GM23338 (cell line): Measurements from ENCODE around the gene TMEM138. TPM values are rescaled to one million over a fixed set of nuclear protein-coding genes. Genes with fewer than 3 reads are reported as not detected.

Source experiments
- ATAC-seq: fragments of 200-7000 bp; cut with Tn5 transposase; 3 replicates; pipeline ENCODE4 v1.9.1; 2020
- DNase-seq: peaks from one replicate; pipeline ENCODE4 v3.0.0-alpha.2; 2015; ENCODE audit warnings: low spot score
- H2AFZ ChIP-seq: fragments of 200-600 bp; sonication (generic); 2 replicates; pipeline ENCODE4 v1.8.0; 2016; ENCODE audit warnings: antibody characterized with exemption, mild to moderate bottlenecking, moderate library complexity
- H3F3A ChIP-seq: fragments of 200-600 bp; sonication (generic); replicated peaks from 2 replicates; pipeline ENCODE4 v1.8.0; 2017; ENCODE audit warnings: antibody characterized with exemption, mixed run types, low read depth
- H3K27ac ChIP-seq: fragments of 200-600 bp; sonication (generic); 2 replicates; pipeline ENCODE4 v1.6.1; 2016; ENCODE audit warnings: low read depth
- H3K27me3 ChIP-seq: fragments of 200-600 bp; sonication (generic); 2 replicates; pipeline ENCODE4 v1.8.0; 2016; ENCODE audit warnings: mild to moderate bottlenecking, mixed run types, moderate library complexity; ENCODE audit not compliant: insufficient read depth
- H3K36me3 ChIP-seq: fragments of 200-600 bp; sonication (generic); 2 replicates; pipeline ENCODE4 v1.8.0; 2016; ENCODE audit warnings: mild to moderate bottlenecking; ENCODE audit not compliant: insufficient read depth
- H3K4me1 ChIP-seq: fragments of 200-600 bp; sonication (generic); 2 replicates; pipeline ENCODE4 v1.8.0; 2016; ENCODE audit warnings: mild to moderate bottlenecking, moderate library complexity; ENCODE audit not compliant: insufficient read depth
- H3K4me2 ChIP-seq: fragments of 200-600 bp; sonication (generic); 2 replicates; pipeline ENCODE4 v1.7.1; 2017; ENCODE audit warnings: mixed run types
- H3K4me3 ChIP-seq: fragments of 200-600 bp; sonication (generic); 2 replicates; pipeline ENCODE4 v1.6.1; 2016; ENCODE audit warnings: mixed run types
- H3K79me2 ChIP-seq: fragments of 200-600 bp; sonication (generic); replicated peaks from 2 replicates; pipeline ENCODE4 v1.8.0; 2017; ENCODE audit warnings: mild to moderate bottlenecking; ENCODE audit not compliant: insufficient read depth
- H3K9me2 ChIP-seq: fragments of 200-600 bp; sonication (generic); 2 replicates; pipeline ENCODE4 v1.8.0; 2017; ENCODE audit not compliant: insufficient read depth
- H4K20me1 ChIP-seq: fragments of 200-600 bp; sonication (generic); replicated peaks from 2 replicates; pipeline ENCODE4 v1.8.0; 2017; ENCODE audit warnings: mild to moderate bottlenecking; ENCODE audit not compliant: insufficient read depth
- H3K27ac Mint-ChIP-seq: 2 replicates; pipeline ENCODE4 v1.8.0; 2020; ENCODE audit warnings: inconsistent platforms, mild to moderate bottlenecking, moderate library complexity, mixed read lengths
- H3K27me3 Mint-ChIP-seq: 3 replicates; pipeline ENCODE4 v1.8.0; 2022; ENCODE audit warnings: low read depth, mild to moderate bottlenecking, moderate library complexity, mixed read lengths, inconsistent platforms; ENCODE audit not compliant: insufficient read depth, poor library complexity
- H3K36me3 Mint-ChIP-seq: 3 replicates; pipeline ENCODE4 v1.8.0; 2021; ENCODE audit warnings: low read depth, mild to moderate bottlenecking, inconsistent platforms, moderate library complexity, mixed read lengths
- H3K4me1 Mint-ChIP-seq: 3 replicates; pipeline ENCODE4 v1.8.0; 2020; ENCODE audit warnings: mild to moderate bottlenecking, inconsistent platforms, mixed read lengths
- H3K4me3 Mint-ChIP-seq: 3 replicates; pipeline ENCODE4 v1.8.0; 2021; ENCODE audit warnings: moderate library complexity, mild to moderate bottlenecking, inconsistent platforms, mixed read lengths
- H3K9me3 Mint-ChIP-seq: 3 replicates; pipeline ENCODE4 v1.8.0; 2020; ENCODE audit warnings: moderate library complexity, mild to moderate bottlenecking, inconsistent platforms, mixed read lengths
- CREB1 ChIP-seq: fragments of 250-450 bp; sonication (Bioruptor Pico); IDR thresholded peaks from 2 replicates; pipeline ENCODE4 v1.5.0; 2020; ENCODE audit warnings: low read depth, mild to moderate bottlenecking, moderate library complexity
- EZH2 ChIP-seq: fragments of 200-600 bp; sonication (generic); IDR thresholded peaks from one replicate; pipeline ENCODE4 v1.8.0; 2017; ENCODE audit warnings: antibody characterized with exemption, mild to moderate bottlenecking, low read depth; ENCODE audit not compliant: unreplicated experiment
- EZH2phosphoT487 ChIP-seq: fragments of 200-600 bp; sonication (generic); IDR thresholded peaks from one replicate; pipeline ENCODE4 v1.8.1; 2018; ENCODE audit warnings: antibody characterized with exemption; ENCODE audit not compliant: unreplicated experiment
- JUNB ChIP-seq: IDR thresholded peaks from one replicate; pipeline ENCODE4 v1.6.1; 2016; ENCODE audit warnings: antibody characterized with exemption; ENCODE audit not compliant: unreplicated experiment
- NANOG ChIP-seq: IDR thresholded peaks from 2 replicates; pipeline ENCODE4 v1.6.1; 2016; ENCODE audit warnings: antibody characterized with exemption, borderline replicate concordance
- POLR2AphosphoS5 ChIP-seq: IDR thresholded peaks from 2 replicates; pipeline ENCODE4 v1.6.1; 2016; ENCODE audit warnings: antibody characterized with exemption, low read depth
- STAT1 ChIP-seq: IDR thresholded peaks from one replicate; pipeline ENCODE4 v1.6.1; 2016; ENCODE audit warnings: antibody characterized with exemption; ENCODE audit not compliant: unreplicated experiment
- ZNF114 ChIP-seq: fragments of 250-450 bp; sonication (Bioruptor Pico); IDR thresholded peaks from 2 replicates; pipeline ENCODE4 v1.5.0; 2020; ENCODE audit warnings: mild to moderate bottlenecking, moderate library complexity
- ZNF331 ChIP-seq: fragments of 250-450 bp; sonication (Bioruptor Pico); IDR thresholded peaks from 2 replicates; pipeline ENCODE4 v1.5.0; 2020; ENCODE audit warnings: low read depth, mild to moderate bottlenecking, moderate library complexity
- polyA plus RNA-seq: library from polyadenylated mRNA; unstranded; fragments of >200 nt; fragmentation: Nextera tagmentation; extraction: Ambion mirVana; gene quantifications from 2 replicates; pipeline ENCODE4 v1.2.1, GENCODE V29; 2016
- total RNA-seq: library from RNA; depleted of rRNA; stranded (reverse); fragments of >200 nt; shearing (Covaris generic); gene quantifications from 2 replicates; pipeline ENCODE4 v1.2.3, GENCODE V29; 2014
- TF ChIP-seq, protein P1 (sequence below): IDR thresholded peaks from one replicate; pipeline ENCODE4 v1.6.1; 2018; ENCODE audit warnings: antibody characterized with exemption; ENCODE audit not compliant: unreplicated experiment
- TF ChIP-seq, protein P2 (sequence below), 2 experiments: fragments of 200-600 bp in 1 of 2; sonication (generic) in 1 of 2; conservative IDR thresholded peaks; 2 replicates each; pipeline versions ENCODE4 v1.5.1 to v1.6.1; 2016 to 2017; ENCODE audit warnings: antibody characterized with exemption in 2 of 2, low read depth in 2 of 2, mild to moderate bottlenecking in 2 of 2, moderate library complexity in 1 of 2
- TF ChIP-seq, protein P3 (sequence below): fragments of 250-450 bp; sonication (Bioruptor Pico); IDR thresholded peaks from 2 replicates; pipeline ENCODE4 v1.5.0; 2020; ENCODE audit warnings: mild to moderate bottlenecking, moderate library complexity

TMEM138 gene
- total and polyA plus RNA-seq, 2 experiments from 2014 or later, result 30.2 to 32.1 TPM

DNA sequence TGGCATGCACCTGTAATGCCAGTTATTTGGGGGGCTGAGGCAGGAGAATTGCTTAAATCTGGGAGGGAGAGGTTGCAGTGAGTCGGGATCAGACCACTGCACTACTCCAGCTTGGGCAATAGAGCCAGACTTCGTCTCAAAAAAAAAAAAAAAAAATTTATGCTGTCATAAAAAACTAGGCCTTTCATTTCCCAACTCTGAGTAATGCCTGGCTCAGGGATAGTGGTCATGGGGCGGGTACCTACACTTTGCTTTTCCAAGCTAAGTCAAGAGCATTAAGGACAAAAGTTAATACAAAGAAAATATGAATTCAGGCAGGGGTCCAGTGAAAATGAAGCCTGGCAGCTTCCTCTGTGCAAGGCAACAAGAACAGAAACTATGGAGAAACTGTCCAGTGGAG lies 51.3 kb downstream of the TMEM138 start:
- Histone ChIP-seq H4K20me1 (peaks cover 64% of the 10 kb centered on the region), H3K9me2 (no peaks in the 10 kb centered on the region), H3K79me2 (peaks cover 22% of the 10 kb centered on the region), H2AFZ (no peak overlapping the region), H3K27ac (no peak overlapping the region), H3K27me3 (no peaks in the 10 kb centered on the region), H3K4me2 (no peak overlapping the region), H3K4me3 (no peak overlapping the region), H3K36me3 (peaks cover 84% of the 10 kb centered on the region), H3F3A (peaks cover 31% of the 10 kb centered on the region), H3K4me1 (no peaks in the 10 kb centered on the region)
- TF ChIP-seq CREB1 (CRISPR knock-in tag) (no peak), ZNF331 (CRISPR knock-in tag) (no peak), STAT1 (no peak), ZNF114 (CRISPR knock-in tag) (no peak), NANOG (no peak), JUNB (no peak), POLR2AphosphoS5 (no peak), EZH2phosphoT487 (no peak), EZH2 (no peak)
- TF ChIP-seq, protein P1, sequence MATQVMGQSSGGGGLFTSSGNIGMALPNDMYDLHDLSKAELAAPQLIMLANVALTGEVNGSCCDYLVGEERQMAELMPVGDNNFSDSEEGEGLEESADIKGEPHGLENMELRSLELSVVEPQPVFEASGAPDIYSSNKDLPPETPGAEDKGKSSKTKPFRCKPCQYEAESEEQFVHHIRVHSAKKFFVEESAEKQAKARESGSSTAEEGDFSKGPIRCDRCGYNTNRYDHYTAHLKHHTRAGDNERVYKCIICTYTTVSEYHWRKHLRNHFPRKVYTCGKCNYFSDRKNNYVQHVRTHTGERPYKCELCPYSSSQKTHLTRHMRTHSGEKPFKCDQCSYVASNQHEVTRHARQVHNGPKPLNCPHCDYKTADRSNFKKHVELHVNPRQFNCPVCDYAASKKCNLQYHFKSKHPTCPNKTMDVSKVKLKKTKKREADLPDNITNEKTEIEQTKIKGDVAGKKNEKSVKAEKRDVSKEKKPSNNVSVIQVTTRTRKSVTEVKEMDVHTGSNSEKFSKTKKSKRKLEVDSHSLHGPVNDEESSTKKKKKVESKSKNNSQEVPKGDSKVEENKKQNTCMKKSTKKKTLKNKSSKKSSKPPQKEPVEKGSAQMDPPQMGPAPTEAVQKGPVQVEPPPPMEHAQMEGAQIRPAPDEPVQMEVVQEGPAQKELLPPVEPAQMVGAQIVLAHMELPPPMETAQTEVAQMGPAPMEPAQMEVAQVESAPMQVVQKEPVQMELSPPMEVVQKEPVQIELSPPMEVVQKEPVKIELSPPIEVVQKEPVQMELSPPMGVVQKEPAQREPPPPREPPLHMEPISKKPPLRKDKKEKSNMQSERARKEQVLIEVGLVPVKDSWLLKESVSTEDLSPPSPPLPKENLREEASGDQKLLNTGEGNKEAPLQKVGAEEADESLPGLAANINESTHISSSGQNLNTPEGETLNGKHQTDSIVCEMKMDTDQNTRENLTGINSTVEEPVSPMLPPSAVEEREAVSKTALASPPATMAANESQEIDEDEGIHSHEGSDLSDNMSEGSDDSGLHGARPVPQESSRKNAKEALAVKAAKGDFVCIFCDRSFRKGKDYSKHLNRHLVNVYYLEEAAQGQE, result no peak
- TF ChIP-seq, protein P2, sequence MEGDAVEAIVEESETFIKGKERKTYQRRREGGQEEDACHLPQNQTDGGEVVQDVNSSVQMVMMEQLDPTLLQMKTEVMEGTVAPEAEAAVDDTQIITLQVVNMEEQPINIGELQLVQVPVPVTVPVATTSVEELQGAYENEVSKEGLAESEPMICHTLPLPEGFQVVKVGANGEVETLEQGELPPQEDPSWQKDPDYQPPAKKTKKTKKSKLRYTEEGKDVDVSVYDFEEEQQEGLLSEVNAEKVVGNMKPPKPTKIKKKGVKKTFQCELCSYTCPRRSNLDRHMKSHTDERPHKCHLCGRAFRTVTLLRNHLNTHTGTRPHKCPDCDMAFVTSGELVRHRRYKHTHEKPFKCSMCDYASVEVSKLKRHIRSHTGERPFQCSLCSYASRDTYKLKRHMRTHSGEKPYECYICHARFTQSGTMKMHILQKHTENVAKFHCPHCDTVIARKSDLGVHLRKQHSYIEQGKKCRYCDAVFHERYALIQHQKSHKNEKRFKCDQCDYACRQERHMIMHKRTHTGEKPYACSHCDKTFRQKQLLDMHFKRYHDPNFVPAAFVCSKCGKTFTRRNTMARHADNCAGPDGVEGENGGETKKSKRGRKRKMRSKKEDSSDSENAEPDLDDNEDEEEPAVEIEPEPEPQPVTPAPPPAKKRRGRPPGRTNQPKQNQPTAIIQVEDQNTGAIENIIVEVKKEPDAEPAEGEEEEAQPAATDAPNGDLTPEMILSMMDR (conservative IDR thresholded peaks at IDR 0.05; ENCODE audit: low read depth in 2 of 2), result no peak
- TF ChIP-seq, protein P3, sequence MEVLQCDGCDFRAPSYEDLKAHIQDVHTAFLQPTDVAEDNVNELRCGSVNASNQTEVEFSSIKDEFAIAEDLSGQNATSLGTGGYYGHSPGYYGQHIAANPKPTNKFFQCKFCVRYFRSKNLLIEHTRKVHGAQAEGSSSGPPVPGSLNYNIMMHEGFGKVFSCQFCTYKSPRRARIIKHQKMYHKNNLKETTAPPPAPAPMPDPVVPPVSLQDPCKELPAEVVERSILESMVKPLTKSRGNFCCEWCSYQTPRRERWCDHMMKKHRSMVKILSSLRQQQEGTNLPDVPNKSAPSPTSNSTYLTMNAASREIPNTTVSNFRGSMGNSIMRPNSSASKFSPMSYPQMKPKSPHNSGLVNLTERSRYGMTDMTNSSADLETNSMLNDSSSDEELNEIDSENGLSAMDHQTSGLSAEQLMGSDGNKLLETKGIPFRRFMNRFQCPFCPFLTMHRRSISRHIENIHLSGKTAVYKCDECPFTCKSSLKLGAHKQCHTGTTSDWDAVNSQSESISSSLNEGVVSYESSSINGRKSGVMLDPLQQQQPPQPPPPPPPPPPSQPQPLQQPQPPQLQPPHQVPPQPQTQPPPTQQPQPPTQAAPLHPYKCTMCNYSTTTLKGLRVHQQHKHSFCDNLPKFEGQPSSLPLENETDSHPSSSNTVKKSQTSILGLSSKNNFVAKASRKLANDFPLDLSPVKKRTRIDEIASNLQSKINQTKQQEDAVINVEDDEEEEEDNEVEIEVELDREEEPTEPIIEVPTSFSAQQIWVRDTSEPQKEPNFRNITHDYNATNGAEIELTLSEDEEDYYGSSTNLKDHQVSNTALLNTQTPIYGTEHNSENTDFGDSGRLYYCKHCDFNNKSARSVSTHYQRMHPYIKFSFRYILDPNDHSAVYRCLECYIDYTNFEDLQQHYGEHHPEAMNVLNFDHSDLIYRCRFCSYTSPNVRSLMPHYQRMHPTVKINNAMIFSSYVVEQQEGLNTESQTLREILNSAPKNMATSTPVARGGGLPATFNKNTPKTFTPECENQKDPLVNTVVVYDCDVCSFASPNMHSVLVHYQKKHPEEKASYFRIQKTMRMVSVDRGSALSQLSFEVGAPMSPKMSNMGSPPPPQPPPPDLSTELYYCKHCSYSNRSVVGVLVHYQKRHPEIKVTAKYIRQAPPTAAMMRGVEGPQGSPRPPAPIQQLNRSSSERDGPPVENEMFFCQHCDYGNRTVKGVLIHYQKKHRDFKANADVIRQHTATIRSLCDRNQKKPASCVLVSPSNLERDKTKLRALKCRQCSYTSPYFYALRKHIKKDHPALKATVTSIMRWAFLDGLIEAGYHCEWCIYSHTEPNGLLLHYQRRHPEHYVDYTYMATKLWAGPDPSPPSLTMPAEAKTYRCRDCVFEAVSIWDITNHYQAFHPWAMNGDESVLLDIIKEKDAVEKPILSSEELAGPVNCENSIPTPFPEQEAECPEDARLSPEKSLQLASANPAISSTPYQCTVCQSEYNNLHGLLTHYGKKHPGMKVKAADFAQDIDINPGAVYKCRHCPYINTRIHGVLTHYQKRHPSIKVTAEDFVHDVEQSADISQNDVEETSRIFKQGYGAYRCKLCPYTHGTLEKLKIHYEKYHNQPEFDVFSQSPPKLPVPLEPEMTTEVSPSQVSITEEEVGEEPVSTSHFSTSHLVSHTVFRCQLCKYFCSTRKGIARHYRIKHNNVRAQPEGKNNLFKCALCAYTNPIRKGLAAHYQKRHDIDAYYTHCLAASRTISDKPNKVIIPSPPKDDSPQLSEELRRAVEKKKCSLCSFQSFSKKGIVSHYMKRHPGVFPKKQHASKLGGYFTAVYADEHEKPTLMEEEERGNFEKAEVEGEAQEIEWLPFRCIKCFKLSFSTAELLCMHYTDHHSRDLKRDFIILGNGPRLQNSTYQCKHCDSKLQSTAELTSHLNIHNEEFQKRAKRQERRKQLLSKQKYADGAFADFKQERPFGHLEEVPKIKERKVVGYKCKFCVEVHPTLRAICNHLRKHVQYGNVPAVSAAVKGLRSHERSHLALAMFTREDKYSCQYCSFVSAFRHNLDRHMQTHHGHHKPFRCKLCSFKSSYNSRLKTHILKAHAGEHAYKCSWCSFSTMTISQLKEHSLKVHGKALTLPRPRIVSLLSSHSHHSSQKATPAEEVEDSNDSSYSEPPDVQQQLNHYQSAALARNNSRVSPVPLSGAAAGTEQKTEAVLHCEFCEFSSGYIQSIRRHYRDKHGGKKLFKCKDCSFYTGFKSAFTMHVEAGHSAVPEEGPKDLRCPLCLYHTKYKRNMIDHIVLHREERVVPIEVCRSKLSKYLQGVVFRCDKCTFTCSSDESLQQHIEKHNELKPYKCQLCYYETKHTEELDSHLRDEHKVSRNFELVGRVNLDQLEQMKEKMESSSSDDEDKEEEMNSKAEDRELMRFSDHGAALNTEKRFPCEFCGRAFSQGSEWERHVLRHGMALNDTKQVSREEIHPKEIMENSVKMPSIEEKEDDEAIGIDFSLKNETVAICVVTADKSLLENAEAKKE (CRISPR knock-in tag), result no peak
- no peaks in the 10 kb centered on the region for H3K9me3 Mint-ChIP-seq
- no peak for ATAC-seq
- DNase-seq, result no peak
- H3K27me3 Mint-ChIP-seq, result no peaks in the 10 kb centered on the region
- no peaks in the 10 kb centered on the region for H3K4me1 Mint-ChIP-seq
- no peak overlapping the region for H3K4me3 Mint-ChIP-seq
- peaks cover 97% of the 10 kb centered on the region for H3K36me3 Mint-ChIP-seq
- H3K27ac Mint-ChIP-seq, result no peak overlapping the region
